ENCODE results near the gene DOLK.
A peak's percentile ranks its signal among the peaks of the same experiment; 100 is the strongest.

DOLK gene

DNA sequence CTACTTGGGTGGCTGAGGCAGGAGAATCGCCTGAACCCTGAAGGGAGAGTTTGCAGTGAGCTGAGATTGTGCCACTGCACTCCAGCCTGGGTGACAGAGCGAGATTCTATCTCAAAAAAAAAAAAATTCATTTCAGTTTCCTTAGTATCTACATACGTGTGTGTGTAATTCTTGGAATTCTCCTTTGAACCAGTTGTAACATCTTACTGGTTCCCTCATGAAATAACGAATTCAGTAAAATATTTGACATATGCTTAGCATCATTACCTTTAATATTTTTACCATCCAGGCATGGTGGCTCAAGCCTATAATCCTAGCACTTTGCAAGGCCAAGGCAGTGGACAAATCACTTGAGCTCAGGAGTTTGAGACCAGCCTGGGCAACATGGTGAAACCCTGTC is 17.8 kb downstream of the DOLK start:
- DNase-seq, result no peak

DNA sequence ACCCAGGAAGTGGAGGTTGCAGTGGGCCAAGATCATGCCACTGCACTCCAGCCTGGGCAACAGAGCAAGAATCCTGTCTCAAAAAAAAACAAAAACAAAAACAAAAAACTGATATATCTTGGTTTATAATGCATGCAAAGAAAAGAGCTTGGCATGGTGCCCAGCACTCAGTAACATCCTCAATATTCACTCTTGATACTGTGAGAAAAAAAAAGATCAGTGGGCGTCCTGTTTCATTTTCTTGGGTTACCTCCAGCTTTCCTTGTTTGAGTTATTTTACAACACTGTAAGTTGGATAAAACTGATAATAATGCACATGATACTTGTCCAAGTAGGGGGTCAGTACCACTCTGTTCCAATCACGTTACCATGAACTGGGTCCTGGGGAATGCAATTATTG is 18.8 kb downstream of the DOLK start:
- DNase-seq, result no peak

GRCh38 chr9:128927731-128928411 is 19.5 kb downstream of the DOLK start:
- peak; percentile 19 for DNase-seq

DNA sequence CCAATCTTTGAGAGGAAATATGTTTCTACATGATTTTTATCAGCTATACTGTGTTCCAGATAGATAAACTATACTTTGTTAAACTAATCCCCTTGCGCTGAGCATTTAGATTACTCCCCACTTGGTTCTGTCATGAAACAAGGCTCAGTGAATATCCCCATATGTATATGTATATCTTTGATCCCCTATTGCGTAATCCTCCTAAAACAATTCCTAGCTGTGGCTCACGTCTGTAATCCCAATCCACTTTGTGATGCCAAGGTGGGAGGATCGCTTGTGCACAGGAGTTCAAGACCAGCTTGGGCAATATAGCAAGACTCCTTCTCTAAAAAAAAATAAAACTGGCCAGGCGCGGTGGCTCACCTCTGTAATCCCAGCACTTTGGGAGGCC is 23.9 kb downstream of the DOLK start:
- no peak for DNase-seq

DNA sequence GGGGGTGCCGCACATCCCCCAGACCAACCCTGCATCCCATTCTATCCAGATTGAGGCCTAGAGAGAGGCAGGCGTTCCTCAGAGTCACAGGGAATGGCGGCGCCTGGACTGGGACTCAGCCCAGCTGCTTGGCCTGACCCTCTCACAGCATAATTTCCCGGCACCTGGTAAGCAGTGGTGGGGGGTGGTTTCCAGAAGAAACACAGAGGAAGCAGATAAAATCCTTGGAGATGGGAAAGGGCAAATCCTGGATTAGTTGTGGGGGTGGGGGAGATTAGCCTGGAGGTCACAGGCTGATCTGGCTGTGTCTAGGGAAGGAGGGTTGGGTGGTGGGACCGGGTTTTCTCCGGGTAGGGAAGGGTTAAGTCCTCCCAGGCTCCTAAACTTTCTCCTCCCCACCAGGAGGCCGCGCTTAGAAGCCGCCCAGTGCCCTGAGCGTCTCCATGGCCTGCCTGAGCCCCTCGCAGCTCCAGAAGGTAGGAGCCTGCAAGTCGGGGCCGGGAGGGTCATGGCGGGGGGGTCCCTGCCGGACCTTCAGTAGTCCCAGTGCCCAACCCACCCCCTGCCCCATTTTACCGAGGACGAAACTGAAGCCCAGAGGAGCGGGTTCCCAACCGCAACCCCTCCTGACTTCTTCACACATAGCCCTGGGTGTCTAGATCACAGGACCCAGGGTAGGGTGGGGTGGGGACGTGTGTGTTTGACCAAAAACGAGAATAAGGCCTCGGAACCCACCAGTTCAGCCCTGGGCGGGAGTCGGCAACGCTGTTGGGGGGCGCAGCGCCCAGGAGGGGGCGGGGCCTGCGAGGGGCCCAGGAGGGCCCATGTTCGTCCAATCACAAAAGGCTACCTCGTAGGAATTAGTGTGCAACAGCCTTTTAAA is 25.3 kb downstream of the DOLK start:
- no peak for DNase-seq

DNA sequence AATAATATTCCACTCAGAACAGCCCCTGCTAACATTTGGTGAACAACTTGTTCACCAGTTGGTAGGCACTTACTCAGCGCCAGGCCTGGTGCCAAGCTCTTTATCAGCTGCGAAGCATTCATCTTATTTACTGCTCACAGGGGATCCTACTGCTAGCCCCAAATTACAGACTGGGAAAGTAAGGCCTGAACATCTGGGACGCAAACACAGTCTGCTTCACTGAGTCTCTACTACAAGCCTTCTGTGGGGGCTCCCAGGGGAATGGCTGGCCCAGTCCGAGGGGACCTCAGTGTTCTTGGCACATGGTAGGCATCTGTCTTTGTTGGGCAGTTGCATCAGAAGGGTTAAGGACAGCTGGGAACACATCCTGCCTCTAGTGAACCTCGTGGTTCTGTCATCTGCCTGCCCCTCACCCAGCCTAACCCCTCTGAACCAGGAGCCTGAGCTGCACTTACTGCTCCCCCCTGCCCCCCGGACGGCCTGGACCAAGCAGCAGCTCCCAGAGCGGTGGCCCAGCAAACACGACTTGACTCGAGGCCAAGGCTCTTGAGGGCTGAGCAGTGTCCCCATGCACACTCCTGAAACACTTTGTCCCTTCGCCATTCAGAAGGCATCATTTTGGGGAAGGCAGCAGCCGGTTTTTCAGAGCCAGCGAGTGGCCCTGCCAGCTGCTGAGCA is 26.9 kb downstream of the DOLK start, which contains the start of gene PHYHD1:
TSS of gene PHYHD1 (plus strand) at position 602 of the 678 bp plus-strand sequence. CDS start 1,342 bp downstream, outside the sequence.
- DNase-seq, result no peak

DNA sequence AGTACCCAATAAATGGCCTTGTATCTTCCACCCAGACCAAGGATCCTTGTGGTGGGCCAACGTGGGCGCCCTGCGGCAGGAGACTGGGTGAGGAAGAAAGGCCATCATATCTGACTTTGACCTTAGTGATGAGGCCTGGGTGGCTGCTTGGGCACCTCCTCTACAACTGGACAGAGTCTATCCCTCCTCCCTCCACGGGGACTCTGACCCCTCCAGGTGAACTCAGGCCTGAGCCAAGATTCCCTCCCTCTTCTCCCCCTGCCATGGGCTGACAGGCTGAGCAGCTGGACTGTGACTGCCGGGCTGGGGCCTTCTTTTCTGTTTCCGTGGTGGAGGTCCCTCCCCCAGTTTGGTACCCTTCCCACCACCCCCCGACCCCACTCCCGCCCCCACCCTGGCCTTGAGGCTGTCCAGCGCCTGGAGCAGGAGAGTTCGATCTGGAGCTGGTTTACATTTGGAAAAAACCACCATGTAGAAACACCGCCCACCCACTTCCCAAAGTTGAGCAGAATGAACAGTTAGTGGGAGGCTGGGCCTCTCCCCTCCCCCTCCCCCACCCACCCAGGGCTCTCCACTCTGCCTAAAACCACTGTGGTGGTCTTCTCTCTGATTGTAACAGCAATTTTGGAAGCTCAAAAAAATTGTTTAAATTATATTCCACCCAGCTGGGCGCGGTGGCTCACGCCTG is 27.9 kb downstream of the DOLK start:
- DNase-seq, result no peak

DNA sequence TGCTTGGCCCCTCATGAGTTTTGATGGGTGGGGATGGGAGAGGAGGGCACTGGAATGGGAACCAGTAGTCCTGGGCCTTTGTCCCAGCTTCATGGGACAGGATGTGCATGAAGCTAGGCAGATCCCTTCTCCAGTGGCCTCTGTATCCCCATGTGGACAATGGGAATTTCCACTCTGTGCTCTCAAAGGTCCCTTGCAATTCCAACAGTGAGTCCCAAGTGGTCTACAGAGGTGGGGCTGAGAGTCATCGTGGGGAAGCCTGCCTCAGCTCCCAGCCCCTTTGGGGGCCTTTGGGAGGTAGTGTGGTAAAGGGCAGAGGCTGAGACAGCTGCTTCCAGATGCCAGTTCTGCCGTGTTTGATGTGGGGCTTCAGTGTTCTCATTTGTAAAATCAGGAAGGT is 28.5 kb downstream of the DOLK start:
- no peak for DNase-seq

- no peak for DNase-seq
These were observed 30.1 kb downstream of the DOLK start for GRCh38 chr9:128917151-128917849.

DNA sequence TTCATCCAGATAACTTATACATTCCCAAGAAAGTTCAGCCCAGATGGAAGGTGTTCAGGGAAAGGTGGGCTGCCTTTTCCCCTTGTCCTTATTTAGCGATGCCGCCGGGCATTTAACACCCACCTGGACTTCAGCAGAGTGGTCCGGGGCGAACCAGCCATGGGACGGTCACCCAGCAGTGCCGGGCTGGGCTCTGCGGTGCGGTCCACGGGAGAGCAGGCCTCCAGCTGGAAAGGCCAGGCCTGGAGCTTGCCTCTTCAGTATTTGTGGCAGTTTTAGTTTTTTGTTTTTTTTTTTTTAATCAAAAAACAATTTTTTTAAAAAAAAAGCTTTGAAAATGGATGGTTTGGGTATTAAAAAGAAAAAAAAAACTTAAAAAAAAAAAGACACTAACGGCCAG is 30.7 kb downstream of the DOLK start:
- no peak for DNase-seq

DNA sequence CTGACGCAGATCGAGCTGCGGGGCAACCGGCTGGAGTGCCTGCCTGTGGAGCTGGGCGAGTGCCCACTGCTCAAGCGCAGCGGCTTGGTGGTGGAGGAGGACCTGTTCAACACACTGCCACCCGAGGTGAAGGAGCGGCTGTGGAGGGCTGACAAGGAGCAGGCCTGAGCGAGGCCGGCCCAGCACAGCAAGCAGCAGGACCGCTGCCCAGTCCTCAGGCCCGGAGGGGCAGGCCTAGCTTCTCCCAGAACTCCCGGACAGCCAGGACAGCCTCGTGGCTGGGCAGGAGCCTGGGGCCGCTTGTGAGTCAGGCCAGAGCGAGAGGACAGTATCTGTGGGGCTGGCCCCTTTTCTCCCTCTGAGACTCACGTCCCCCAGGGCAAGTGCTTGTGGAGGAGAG is 31.2 kb downstream of the DOLK start:
- DNase-seq, result no peak

DNA sequence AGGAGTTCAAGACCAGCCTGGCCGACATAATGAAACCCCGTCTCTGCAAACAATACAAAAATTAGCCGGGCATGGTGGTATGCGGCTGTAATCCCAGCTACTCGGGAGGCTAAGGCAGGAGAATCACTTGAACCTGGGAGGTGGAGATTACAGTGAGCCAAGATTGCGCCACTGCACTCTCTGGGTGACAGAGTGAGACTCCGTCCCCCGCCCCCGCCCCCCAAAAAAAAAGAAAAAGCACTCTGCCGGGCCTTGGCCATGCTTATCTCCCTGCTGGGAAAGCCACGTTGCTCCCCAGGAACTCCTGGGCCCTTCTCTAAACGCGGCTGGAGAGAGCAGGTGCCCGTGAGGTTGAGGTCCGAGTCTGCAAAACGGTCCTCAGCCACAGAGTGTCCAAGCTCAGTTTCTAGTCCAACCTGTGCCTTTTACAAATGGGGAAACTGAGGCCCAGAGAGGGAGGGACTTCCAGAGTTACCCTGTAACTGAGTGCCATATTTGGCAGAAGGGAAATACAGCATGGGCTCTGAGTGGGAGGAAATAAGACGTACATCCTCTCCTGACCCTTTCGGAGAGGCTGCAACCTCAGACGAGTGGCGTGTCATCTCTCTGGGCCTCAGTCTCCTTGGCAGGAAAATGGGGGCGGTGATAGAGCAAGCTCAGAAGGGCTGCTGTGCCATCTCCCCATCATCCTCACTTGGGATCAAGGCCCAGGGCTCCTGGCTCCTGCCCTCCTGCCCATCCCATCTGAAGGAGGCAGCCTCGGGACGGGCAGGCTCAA is 33.2 kb downstream of the DOLK start:
- DNase-seq, result no peak

DNA sequence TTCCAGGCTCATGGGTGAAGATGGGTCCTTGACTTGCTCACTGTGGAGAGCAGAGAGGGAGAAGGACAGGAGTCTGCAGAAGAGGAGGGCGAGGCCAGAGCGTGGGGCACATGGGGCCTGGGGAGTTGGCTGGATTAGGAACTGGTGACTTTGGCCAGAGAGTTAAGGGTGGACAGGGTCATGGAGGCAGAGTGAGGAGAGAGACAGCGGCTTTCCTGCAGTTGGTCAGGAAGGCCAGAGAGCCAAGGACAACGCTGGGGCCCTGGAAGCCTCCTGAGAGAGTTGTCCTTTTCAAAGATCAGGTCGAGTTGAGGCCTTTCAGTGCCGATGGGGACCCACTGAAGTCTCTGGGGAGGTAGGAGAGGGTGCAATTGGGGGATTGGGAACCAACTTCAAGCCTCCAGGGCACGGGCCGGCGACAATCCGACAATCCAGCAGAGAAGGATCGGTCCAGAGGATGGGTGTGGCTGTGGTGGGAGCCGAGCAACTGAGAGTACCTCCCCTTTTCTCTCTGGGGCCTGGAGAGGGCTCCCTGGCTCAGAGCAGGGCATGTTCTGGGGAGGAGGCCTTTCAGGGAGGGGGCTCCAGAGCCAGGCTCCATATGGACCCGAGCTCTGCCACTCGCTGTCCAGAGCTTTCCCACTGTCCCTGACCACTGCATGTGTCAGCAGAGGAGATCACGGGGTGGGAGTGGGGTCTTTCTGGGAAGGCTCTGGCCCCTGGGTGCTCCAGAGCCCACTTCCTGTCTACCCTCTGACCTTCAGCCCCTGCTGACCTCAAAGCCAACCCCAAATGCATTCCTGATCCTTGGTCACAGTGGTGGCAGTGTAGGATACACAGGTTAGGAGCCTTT is 34.1 kb downstream of the DOLK start:
- DNase-seq, result no peak

GRCh38 chr9:128912270-128912853 is 35.0 kb downstream of the DOLK start:
- no peak for DNase-seq

DNA sequence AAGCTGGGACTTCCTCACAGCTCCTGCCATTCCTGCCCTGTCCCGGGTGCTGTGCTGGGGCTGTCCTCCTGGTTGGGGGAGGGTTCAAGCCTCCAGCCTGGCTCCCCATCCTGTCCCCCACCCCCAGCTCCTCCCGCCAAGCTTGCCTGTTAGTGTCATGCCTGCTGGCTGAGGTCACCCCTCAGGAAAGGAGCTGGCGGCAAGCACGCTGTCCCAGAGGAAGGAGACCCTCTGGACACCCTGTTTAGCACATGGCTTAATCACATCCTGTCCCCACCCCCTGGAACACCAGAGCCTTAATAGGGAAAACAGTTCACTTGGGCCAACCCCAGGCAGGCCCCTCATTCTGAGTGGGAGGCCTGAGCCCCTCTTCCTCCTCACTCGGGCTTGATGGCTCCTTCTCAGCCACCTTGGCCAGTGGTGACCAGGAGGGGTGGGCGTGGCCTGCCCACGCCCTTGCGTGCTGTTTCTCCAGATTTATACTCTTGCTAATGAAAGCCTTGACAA is 35.8 kb downstream of the DOLK start:
- DNase-seq, result no peak

DNA sequence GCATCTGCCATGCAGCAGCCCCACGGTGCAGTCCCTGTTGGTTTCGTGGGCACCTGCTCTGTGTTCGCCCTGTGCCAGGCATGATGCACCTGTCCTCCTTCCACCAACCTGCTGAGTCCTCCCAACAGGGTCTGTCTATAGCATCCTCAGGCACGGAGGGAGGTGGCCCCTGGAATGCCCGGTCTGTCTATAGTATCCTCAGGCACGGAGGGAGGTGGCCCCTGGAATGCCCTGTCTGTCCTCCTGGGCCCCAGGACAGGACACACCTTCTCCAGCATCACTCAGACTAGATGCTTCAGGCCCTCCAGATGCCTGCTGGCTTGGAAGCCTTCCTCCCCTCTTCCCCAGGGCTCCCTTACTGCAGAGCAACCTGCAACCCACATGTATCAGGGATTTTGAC is 36.5 kb downstream of the DOLK start:
- DNase-seq, result no peak

GRCh38 chr9:128909859-128910258 is 37.5 kb downstream of the DOLK start:
- no peak for DNase-seq

DNA sequence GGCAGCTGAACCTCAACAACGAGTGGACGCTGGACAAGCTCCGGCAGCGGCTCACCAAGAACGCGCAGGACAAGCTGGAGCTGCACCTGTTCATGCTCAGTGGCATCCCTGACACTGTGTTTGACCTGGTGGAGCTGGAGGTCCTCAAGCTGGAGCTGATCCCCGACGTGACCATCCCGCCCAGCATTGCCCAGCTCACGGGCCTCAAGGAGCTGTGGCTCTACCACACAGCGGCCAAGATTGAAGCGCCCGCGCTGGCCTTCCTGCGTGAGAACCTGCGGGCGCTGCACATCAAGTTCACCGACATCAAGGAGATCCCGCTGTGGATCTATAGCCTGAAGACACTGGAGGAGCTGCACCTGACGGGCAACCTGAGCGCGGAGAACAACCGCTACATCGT is 39.0 kb downstream of the DOLK start:
- DNase-seq, result no peak

GRCh38 chr9:128906741-128907140 is 40.7 kb downstream of the DOLK start:
- no peak for DNase-seq

DNA sequence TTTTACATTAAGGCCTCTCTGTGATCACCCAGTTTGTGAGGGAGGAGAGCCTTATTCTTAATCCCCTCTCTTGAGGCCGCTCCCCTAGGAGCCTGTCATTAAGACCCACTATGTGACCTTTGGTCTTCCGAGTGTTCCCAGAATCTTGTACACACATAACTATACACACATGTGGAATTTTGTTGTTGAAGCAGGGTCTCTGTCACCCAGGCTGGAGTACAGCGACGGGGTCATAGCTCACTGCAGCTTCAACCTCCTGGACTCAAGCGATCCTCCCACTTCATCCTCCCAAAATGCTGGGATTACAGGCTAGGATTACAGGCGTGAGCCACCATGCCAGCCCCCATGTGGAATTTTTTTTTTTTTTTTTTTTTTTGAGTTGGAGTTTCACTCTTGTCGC is 41.4 kb downstream of the DOLK start:
- no peak for DNase-seq

All from NCI-H2227 treated with DMSO at 0.1 percent for 48 hours (cell line).